Activated CD8-positive, alpha-beta memory T cell treated with anti-CD3 and anti-CD28 coated beads, Interleukin-2, amount 10 ng/mL, durations not matched to agents 7 days and 5 days (primary cell): ENCODE results near the gene GEMIN8. TPM values are rescaled to one million over a fixed set of nuclear protein-coding genes. Genes with fewer than 3 reads are reported as not detected.
A peak's percentile ranks its signal among the peaks of the same experiment; 100 is the strongest.

Source experiments
- ATAC-seq: fragments of 150-1000 bp; cut with Tn5 transposase; one replicate; pipeline ENCODE4 v1.10.0; 2021; ENCODE audit warnings: moderate library complexity
- CTCF ChIA-PET: fragments of 350-600 bp; sonication (Branson Sonifier 250); formaldehyde crosslinking; loops from one replicate; lab custom pipeline; 2021; ENCODE audit warnings: antibody characterized with exemption; lab: Charles Lee
- DNase-seq: peaks from one replicate; pipeline ENCODE4 v3.0.0-alpha.2; 2020
- H3K27ac Mint-ChIP-seq: one replicate; pipeline ENCODE4 v1.8.0; 2021; ENCODE audit warnings: mild to moderate bottlenecking, mixed read lengths
- H3K27me3 Mint-ChIP-seq: one replicate; pipeline ENCODE4 v1.8.0; 2021; ENCODE audit warnings: mixed read lengths
- H3K36me3 Mint-ChIP-seq: one replicate; pipeline ENCODE4 v1.8.0; 2021; ENCODE audit warnings: mild to moderate bottlenecking, mixed read lengths
- H3K4me1 Mint-ChIP-seq: one replicate; pipeline ENCODE4 v1.8.0; 2021; ENCODE audit warnings: mixed read lengths
- H3K4me3 Mint-ChIP-seq: one replicate; pipeline ENCODE4 v1.8.0; 2021; ENCODE audit warnings: mild to moderate bottlenecking, moderate library complexity, mixed read lengths
- H3K9me3 Mint-ChIP-seq: one replicate; pipeline ENCODE4 v1.8.0; 2022; ENCODE audit warnings: low read depth, mixed read lengths
- total RNA-seq, 2 experiments: library from RNA; stranded (reverse); gene quantifications; one replicate each; pipeline ENCODE4 v1.2.3, GENCODE V29; 2021

The GEMIN8 gene, protein sequence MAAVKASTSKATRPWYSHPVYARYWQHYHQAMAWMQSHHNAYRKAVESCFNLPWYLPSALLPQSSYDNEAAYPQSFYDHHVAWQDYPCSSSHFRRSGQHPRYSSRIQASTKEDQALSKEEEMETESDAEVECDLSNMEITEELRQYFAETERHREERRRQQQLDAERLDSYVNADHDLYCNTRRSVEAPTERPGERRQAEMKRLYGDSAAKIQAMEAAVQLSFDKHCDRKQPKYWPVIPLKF
- 10 to 100 TPM; 11.7 to 12.7 TPM for total RNA-seq

DNA sequence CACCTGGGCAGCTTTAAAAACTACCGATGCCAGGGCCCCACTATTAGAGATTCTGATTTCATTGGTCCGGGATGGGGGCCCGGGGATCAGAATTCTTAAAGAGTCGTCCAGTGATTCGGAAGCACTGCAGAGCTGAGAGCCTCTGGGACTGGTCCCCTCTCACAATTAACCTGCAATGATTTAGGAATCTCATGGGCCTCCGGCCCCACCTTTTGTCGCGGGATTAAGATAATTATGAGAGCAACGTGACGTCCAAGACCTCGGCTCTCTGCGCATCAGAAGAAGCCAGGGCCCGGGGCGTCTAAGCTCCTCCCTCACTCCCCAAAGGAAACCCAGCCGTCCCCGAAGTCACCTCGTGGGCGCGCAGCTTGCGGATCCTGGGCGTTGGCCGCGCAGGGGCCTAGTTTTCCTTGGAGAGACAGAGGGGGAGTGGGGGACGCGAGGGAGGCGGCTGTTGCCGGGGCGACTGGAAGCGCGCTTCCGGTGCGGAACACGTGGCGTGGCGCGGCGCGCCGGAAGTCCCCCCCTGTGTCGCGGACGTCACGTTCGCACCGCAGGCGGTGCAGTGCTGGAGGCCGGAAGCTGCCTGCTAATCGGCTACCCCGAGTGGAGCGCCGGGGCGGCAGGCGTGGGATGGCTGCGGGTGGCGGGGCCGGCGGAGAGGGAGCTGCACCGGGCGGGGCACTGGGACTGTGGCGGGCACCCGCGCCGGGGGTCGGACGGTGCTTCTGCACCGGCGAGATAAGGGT lies at the start of gene GEMIN8:
GEMIN8 (minus strand) TSS at position 468 of the 749 bp plus-strand sequence. CDS start 8,414 bp downstream, outside the sequence.
- ATAC-seq = peak; percentile 94

DNA sequence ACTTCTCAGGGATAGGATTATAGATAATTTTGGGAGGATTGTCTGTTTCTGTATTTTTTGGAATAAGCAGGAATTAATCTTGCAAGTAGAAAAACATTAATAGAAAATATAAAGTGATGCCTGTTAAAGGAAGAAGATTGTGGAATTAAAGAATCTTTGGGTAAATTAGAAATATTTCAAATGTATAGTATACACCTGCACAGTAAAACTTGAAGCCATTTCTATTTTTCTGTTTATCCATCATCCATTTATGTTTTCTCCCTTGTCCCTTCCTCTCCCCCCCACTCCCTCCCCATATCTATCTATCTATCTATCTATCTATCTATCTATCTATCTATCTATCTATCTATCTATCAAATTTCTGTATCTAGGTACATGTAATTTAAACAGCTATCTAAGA lies 46.9 kb upstream of the GEMIN8 start:
- Mint-ChIP-seq H3K4me3 (no peak overlapping the region), H3K36me3 (no peaks in the 10 kb centered on the region), H3K27ac (no peak overlapping the region), H3K4me1 (no peaks in the 10 kb centered on the region), H3K27me3 (no peaks in the 10 kb centered on the region), H3K9me3 (no peaks in the 10 kb centered on the region)
- ATAC-seq (no peak), DNase-seq (no peak)
- CTCF ChIA-PET = no interaction called here

More for the DNA sequence above, at the start of gene GEMIN8:
- Mint-ChIP-seq H3K4me3 (peak within 1 kb of the TSS; percentile 85), H3K36me3 (no peaks in the 10 kb centered on the region), H3K27me3 (peaks cover 1% of the 10 kb centered on the region), H3K9me3 (no peaks in the 10 kb centered on the region), H3K4me1 (peaks cover 36% of the 10 kb centered on the region), H3K27ac (peak within 1 kb of the TSS; percentile 96)
- CTCF ChIA-PET = interaction anchor here (1.2 to 2.7 kb wide), 2 partner anchors 522 to 1128 kb away, joined by 3 to 10 read pairs; no protein-coding TSS in a partner anchor
- peak; percentile 90 for DNase-seq

DNA sequence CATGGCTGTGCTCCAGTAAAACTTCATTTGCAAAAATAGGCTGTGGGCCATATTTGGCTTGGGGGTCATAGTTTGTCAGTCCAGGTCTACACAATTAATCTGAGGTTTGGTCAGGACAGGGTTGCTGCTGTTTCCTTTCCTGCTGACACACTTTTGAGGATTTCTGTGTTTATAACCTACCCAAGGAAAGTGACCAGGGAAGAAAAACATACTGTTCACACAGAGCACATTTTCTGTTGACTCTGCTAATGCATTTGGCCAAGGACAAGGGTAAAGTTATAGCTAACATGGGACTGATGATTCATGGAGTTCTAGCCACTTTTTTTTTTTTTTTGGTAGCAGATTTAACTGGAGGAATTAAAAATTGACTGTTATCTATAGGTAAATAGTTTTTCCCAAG lies 43.9 kb upstream of the GEMIN8 start:
- no peak for DNase-seq
- H3K4me3 Mint-ChIP-seq = no peak overlapping the region
- ATAC-seq = no peak
- H3K4me1 Mint-ChIP-seq = no peaks in the 10 kb centered on the region
- CTCF ChIA-PET = no interaction called here
- H3K27me3 Mint-ChIP-seq = no peaks in the 10 kb centered on the region
- H3K27ac Mint-ChIP-seq = no peak overlapping the region
- H3K9me3 Mint-ChIP-seq = no peaks in the 10 kb centered on the region
- H3K36me3 Mint-ChIP-seq = no peaks in the 10 kb centered on the region

DNA sequence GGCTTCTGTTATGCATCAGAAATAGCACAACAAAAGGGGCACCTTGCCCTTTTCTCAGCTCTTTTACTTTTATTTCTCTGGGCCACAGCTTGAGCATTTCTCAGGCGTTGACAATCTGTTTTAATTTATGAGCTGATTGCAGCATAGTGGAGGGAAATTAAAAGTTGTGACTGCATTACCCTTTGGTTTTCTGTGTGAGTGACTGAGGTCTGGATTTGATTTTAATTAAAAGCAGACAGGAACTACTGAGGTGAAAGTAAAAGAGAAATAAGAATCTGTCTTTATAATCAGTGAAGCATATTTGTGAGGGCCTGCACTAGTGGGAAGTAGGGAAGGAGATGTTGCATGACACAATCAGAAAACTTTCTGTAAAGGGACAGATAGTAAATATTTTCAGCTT lies 43.4 kb upstream of the GEMIN8 start:
- H3K4me3 Mint-ChIP-seq = no peak overlapping the region
- H3K9me3 Mint-ChIP-seq = no peaks in the 10 kb centered on the region
- H3K36me3 Mint-ChIP-seq = no peaks in the 10 kb centered on the region
- ATAC-seq = no peak
- CTCF ChIA-PET = no interaction called here
- no peaks in the 10 kb centered on the region for H3K4me1 Mint-ChIP-seq
- no peaks in the 10 kb centered on the region for H3K27me3 Mint-ChIP-seq
- no peak overlapping the region for H3K27ac Mint-ChIP-seq
- DNase-seq = no peak

DNA sequence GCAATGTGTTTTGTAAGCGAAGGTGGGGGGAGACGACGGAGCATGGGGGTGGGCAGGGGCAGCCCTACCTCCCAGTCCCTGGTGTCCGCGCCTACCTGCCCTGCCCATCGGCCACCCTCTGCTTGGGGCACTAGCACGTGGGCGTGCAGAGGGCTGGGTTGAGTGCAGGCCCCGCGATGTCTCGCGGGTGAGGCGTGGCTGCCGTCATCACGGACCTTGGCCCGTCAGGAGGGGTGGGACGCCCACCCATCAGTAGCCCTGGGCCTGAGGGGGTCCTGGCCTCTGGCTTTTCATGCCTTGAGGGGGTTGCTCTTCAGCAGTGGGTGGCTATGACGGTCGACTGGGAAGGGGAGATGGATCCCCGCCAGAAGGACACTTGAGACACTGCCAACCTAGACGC lies 36.1 kb upstream of the GEMIN8 start:
- CTCF ChIA-PET = no interaction called here
- H3K9me3 Mint-ChIP-seq = no peaks in the 10 kb centered on the region
- H3K4me3 Mint-ChIP-seq = no peak overlapping the region
- ATAC-seq = no peak
- no peaks in the 10 kb centered on the region for H3K36me3 Mint-ChIP-seq
- DNase-seq = no peak
- peaks cover 2% of the 10 kb centered on the region for H3K27me3 Mint-ChIP-seq
- H3K4me1 Mint-ChIP-seq = no peaks in the 10 kb centered on the region
- H3K27ac Mint-ChIP-seq = no peak overlapping the region

DNA sequence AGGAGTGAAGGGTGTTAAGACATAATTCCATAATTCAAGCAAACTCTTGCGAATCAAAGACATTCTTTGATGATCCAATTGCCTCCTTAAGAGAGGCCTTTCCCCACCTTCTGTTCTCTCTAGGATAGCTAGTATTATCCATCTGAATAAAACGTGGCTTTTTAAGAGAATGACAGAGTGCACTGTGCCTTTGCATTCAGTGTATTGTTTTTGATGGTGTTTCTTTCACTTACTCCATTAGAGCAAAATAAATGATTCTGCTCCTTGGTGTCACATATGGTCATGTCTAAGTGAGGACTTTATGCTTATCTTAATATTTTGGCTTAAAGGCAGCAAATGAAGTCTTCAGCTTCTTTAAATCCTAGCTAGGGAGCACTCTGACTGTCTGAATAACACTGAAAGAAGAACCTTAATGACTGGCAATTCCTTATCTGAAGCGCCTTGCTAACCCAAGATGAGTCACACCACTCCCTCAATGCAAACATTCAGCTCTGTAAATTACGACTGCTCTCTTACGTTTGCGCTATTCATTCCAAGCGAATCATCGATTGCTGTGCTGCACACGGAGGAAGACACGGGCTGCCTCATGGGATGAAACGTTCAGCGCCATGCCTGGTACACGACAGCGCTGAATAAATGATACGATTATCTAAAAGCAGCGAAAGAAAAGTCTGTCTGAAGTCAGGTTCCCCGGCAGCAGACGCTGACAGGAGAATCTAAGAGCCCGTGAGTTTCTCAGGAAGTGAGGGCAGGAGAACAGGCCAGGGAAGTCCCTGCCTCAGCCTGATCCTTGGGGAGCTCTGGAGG lies 35.1 kb upstream of the GEMIN8 start:
- Mint-ChIP-seq H3K36me3 (no peaks in the 10 kb centered on the region), H3K9me3 (no peaks in the 10 kb centered on the region), H3K4me1 (no peaks in the 10 kb centered on the region), H3K27me3 (peaks cover 2% of the 10 kb centered on the region), H3K4me3 (no peak overlapping the region), H3K27ac (no peak overlapping the region)
- ATAC-seq (no peak), DNase-seq (no peak)
- CTCF ChIA-PET = no interaction called here

DNA sequence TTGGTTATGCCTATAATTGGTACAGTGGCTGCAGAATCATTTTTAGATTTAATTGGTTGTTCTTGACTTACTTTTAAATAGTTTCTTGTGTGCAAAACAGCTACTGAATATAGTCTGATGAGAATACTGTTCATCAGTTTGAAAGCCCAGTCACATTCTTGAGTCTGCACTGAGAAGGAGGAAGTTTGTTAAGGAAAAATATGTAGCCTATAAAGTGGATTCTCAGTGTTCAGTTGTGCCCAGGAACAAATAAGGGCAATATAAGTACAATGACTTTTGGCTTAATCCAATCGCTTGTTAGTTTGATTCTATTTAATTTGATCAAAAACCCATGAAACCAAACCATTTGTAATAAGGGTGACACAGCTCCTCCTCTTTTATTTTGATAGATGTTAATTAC lies 32.8 kb upstream of the GEMIN8 start:
- H3K36me3 Mint-ChIP-seq = no peaks in the 10 kb centered on the region

DNA sequence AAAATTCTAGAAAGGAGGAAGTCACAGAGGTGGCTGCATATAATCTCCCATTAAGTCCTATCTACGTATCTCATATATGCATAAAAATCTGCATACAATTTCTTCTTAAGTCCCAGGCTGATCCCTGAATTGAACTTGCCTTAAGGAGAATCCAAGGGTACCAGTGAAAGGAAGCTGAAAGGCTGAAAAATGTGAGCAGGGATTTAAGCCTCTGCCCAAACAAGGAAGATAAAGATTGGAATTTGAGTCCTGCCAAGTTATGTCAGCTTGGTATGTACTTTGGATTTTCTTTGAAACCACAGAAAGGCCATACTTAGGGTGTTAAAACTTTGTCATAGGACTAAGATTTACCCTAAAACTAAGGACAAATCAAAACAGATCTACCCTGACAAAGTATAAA lies 26.5 kb upstream of the GEMIN8 start:
- CTCF ChIA-PET = no interaction called here
- Mint-ChIP-seq H3K27ac (no peak overlapping the region), H3K9me3 (no peaks in the 10 kb centered on the region)

More for the DNA sequence above, 32.8 kb upstream of the GEMIN8 start:
- CTCF ChIA-PET = no interaction called here
- no peak for DNase-seq
- ATAC-seq = no peak
- Mint-ChIP-seq H3K27me3 (peaks cover 6% of the 10 kb centered on the region), H3K27ac (no peak overlapping the region), H3K4me3 (no peak overlapping the region), H3K4me1 (no peaks in the 10 kb centered on the region), H3K9me3 (no peaks in the 10 kb centered on the region)

DNA sequence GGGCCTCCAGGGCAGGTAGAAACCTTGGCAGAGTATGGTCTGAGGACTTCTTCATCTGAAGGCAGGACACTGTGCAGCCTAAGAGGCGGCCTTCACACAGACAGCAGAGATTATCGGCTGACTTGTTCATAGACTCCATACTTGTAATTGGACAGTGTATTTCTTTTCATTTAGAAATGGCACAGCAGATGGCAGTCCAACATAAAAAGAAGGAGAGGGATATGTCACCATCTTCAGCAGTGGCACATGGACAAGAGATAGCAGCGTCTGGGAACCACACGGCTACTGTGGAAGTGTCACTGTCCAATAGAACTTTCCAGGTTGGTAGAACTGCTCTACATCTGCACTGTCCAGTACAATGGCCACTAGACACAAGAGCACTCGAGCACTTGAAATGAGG lies 21.7 kb upstream of the GEMIN8 start:
- H3K27ac Mint-ChIP-seq = no peak overlapping the region
- H3K27me3 Mint-ChIP-seq = peaks cover 22% of the 10 kb centered on the region
- H3K9me3 Mint-ChIP-seq = no peaks in the 10 kb centered on the region
- no peak overlapping the region for H3K4me3 Mint-ChIP-seq
- ATAC-seq (no peak), DNase-seq (no peak)
- CTCF ChIA-PET = no interaction called here
- H3K4me1 Mint-ChIP-seq = no peaks in the 10 kb centered on the region
- H3K36me3 Mint-ChIP-seq = no peaks in the 10 kb centered on the region

More for the DNA sequence above, 26.5 kb upstream of the GEMIN8 start:
- no peaks in the 10 kb centered on the region for H3K4me1 Mint-ChIP-seq
- H3K27me3 Mint-ChIP-seq = peaks cover 18% of the 10 kb centered on the region
- H3K36me3 Mint-ChIP-seq = no peaks in the 10 kb centered on the region
- DNase-seq = no peak
- H3K4me3 Mint-ChIP-seq = no peak overlapping the region
- no peak for ATAC-seq

DNA sequence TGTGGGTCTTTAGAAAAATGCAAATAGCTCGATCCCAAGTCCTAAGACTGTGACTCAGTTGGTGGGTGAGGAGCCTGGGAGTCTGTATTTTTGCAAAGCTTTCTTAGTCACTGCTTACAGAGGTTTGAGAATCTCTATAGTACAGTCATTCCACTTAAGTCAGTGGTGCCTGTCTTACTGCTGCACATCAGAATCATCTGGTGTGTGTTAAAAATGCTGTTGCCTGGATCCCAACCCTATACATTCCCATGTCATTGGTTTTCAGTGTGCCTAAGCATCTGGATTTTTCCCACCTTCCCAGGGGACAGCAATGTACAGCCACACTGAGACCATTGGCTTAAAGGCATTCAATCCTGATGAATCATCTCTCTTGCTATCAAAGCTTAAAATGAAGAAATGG lies 21.0 kb upstream of the GEMIN8 start:
- ATAC-seq = no peak
- H3K4me1 Mint-ChIP-seq = no peaks in the 10 kb centered on the region

DNA sequence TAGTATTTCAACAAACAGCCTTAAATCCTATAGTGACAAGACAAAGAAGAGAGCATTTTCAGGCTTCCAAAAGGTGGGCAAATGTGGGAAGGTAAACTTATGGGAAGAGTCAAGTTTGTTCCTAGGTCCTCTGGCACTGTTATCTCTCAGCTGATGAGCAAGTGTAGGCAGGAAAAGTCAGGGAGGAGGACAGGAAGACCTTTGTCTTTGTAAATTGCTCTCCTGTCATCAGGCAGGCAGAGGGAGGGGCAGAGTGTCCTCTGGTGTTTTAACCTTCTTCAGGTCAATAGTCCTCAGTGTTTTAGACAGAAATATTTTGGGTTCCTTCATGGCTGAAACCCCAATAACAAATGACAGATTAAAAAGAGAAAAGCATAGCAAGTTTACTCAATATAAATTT lies 13.5 kb upstream of the GEMIN8 start:
- Mint-ChIP-seq H3K4me3 (no peak overlapping the region), H3K9me3 (no peaks in the 10 kb centered on the region)

More for the DNA sequence above, 21.0 kb upstream of the GEMIN8 start:
- DNase-seq = no peak
- H3K27me3 Mint-ChIP-seq = peaks cover 19% of the 10 kb centered on the region
- no peaks in the 10 kb centered on the region for H3K36me3 Mint-ChIP-seq
- H3K9me3 Mint-ChIP-seq = no peaks in the 10 kb centered on the region
- no peak overlapping the region for H3K4me3 Mint-ChIP-seq
- CTCF ChIA-PET = no interaction called here
- no peak overlapping the region for H3K27ac Mint-ChIP-seq

DNA sequence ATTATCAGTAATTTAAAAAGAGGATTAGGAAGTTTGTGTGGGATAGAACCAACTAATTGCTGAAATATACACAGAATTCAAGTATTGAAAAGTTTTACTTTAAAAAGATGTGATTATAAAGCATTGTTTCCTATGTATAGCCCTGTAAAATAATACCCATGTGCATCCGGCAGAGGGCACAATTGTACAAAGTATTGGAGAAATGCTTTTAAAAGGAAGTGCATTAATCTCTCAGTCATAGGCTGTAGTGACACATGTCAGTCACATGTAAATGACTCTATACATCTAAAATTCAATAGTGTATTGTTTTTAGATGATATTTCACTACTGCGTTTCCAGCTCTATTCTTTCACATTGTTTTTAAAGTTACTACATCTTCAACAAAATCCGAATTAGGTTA lies 9.7 kb upstream of the GEMIN8 start:
- Mint-ChIP-seq H3K4me1 (no peaks in the 10 kb centered on the region), H3K27ac (no peak overlapping the region), H3K36me3 (no peaks in the 10 kb centered on the region), H3K27me3 (peaks cover 18% of the 10 kb centered on the region), H3K9me3 (no peaks in the 10 kb centered on the region), H3K4me3 (no peak overlapping the region)
- CTCF ChIA-PET = interaction anchor here (0.7 to 1.4 kb wide), 2 partner anchors 283 to 489 kb away, joined by 3 read pairs; no protein-coding TSS in a partner anchor
- peak; percentile 68 for DNase-seq
- ATAC-seq = peak; percentile 85

More for the DNA sequence above, 13.5 kb upstream of the GEMIN8 start:
- Mint-ChIP-seq H3K36me3 (no peaks in the 10 kb centered on the region), H3K27ac (no peak overlapping the region), H3K27me3 (peaks cover 13% of the 10 kb centered on the region), H3K4me1 (no peaks in the 10 kb centered on the region)
- no peak for ATAC-seq
- DNase-seq = no peak
- CTCF ChIA-PET = no interaction called here

DNA sequence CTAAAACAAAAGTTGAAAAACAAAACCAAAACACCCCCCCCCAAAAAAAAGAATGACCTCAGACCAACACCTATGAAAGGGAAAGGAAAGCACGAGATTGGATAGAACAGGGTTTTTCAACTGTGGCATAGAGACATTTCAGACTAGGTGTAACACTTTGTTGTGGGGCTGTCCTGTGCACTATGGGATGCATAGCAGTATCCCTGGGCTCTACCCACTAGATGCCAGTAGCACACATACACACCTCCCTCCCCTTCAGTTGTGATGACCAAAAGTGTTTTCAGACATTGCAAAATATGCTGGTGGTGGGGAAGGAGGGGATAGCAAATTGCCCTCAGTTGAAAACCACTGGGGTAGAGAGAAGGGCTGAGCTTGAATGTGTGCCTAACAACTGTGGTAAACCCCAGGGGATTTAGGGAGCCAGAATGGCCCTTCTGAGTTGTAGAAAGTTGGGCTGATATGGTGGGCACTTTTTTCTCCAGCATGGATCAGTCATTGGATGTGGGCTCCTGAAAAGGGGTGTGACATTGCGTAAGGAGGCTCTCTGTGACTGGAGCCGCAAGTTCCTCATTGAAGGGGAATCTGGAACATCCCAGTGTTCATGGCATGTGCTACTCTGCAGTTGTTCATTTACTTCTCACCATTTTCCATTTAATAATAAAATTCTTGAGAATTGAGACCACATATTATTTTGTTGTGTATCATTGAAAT lies 8.8 kb upstream of the GEMIN8 start:
- Mint-ChIP-seq H3K9me3 (no peaks in the 10 kb centered on the region), H3K36me3 (no peaks in the 10 kb centered on the region), H3K4me3 (no peak overlapping the region), H3K27ac (no peak overlapping the region), H3K27me3 (peaks cover 18% of the 10 kb centered on the region), H3K4me1 (peaks cover 3% of the 10 kb centered on the region)
- CTCF ChIA-PET = interaction anchor here (0.7 to 1.4 kb wide), 2 partner anchors 282 to 490 kb away, joined by 3 read pairs; no protein-coding TSS in a partner anchor
- no peak for DNase-seq
- no peak for ATAC-seq
